ENCODE data around the gene SP110. TPM values are rescaled to one million over a fixed set of nuclear protein-coding genes. Genes with fewer than 3 reads are reported as not detected.

Gene SP110
- total and polyA plus RNA-seq, 2 of the 8 experiments (the other 6 are each of a cell fraction or from before 2014, with no cell fraction given), result 3.1 to 7.1 TPM

- Histone ChIP-seq H4K91ac (replicated peaks; ENCODE audit: insufficient read length, low read length) (no peak overlapping the region), H3K27me3 (replicated peaks in 1 of 4; ENCODE audit: control insufficient read depth in 3 of 4, extremely low read depth in 1 of 4, insufficient read depth in 3 of 4, low read length in 3 of 4) (no peaks in the 10 kb centered on the region), H3K14ac (ENCODE audit: insufficient read length) (no peak overlapping the region), H3K4me1 (replicated peaks in 1 of 4; ENCODE audit: control insufficient read depth in 3 of 4, insufficient read depth in 4 of 4, low read length in 3 of 4) (no peaks in the 10 kb centered on the region), H2BK5ac (ENCODE audit: low read depth, low read length) (no peak overlapping the region), H3K4me2 (ENCODE audit: insufficient read depth in 1 of 2, low read depth in 2 of 2, low read length in 2 of 2) (no peak overlapping the region), H3K23ac (ENCODE audit: insufficient read length) (no peak overlapping the region), H3K27ac (ENCODE audit: low read depth, low read length) (no peak overlapping the region), H3K18ac (ENCODE audit: extremely low read depth, low read length) (no peak overlapping the region), H3K4ac (replicated peaks; ENCODE audit: insufficient read length, low read depth, low read length) (no peak overlapping the region), H3K36me3 (ENCODE audit: control insufficient read depth in 2 of 4, insufficient read depth in 4 of 4, low read length in 3 of 4) (no peaks in the 10 kb centered on the region), H4K5ac (ENCODE audit: insufficient read length, low read depth, low read length) (no peak overlapping the region), H2AFZ (ENCODE audit: low read length) (no peak overlapping the region), H2BK120ac (replicated peaks; ENCODE audit: low read depth, low read length) (no peak overlapping the region), H3K9me3 (ENCODE audit: insufficient read depth in 2 of 2, low read depth in 1 of 2, low read length in 1 of 2) (no peaks in the 10 kb centered on the region), H3K4me3 (ENCODE audit: extremely low read depth in 1 of 4, insufficient read depth in 2 of 4, low read depth in 3 of 4, low read length in 4 of 4) (no peak overlapping the region), H4K20me1 (replicated peaks in 1 of 2; ENCODE audit: control insufficient read depth in 1 of 2, insufficient read depth in 2 of 2, low read length in 2 of 2) (no peaks in the 10 kb centered on the region), H2BK20ac (ENCODE audit: low read length) (no peak overlapping the region), H2AK5ac (ENCODE audit: low read depth, low read length) (no peak overlapping the region), H3K56ac (replicated peaks; ENCODE audit: insufficient read length, low read depth, low read length) (no peak overlapping the region), H4K8ac (ENCODE audit: extremely low read depth, insufficient read depth, low read length) (no peak overlapping the region), H3K9ac (replicated peaks in 1 of 4; ENCODE audit: extremely low read depth in 1 of 4, low read depth in 3 of 4, low read length in 3 of 4) (no peak overlapping the region), H3K79me1 (ENCODE audit: low read depth, low read length) (no peaks in the 10 kb centered on the region), H3K79me2 (ENCODE audit: control insufficient read depth in 1 of 2, insufficient read depth in 2 of 2, low read length in 2 of 2) (no peaks in the 10 kb centered on the region), H2BK12ac (ENCODE audit: low read depth, low read length) (no peak overlapping the region), H3K23me2 (ENCODE audit: low read depth, low read length) (no peaks in the 10 kb centered on the region), H2BK15ac (ENCODE audit: low read length) (no peak overlapping the region)
- POLR2A ChIA-PET (ENCODE audit: partially characterized antibody), result no interaction called here
- CTCF ChIA-PET (ENCODE audit: partially characterized antibody), result interaction anchor here (0.6 to 0.7 kb wide), 3 partner anchors 118 to 473 kb away, joined by 3 to 5 read pairs (median 5); no protein-coding TSS in a partner anchor
- DNase-seq (ENCODE audit: low read depth in 1 of 2, low spot score in 2 of 2), result no peak
- FAIRE-seq, result no peak
- no peak for TF ChIP-seq SP4 (IDR thresholded peaks at IDR 0.05; ENCODE audit: low read length)
- TF ChIP-seq FOSL1 (IDR thresholded peaks at IDR 0.05; ENCODE audit: insufficient read depth, low read depth, low read length), result no peak
- TF ChIP-seq BCL11A (IDR thresholded peaks at IDR 0.05; ENCODE audit: low read depth in 2 of 2, low read length in 2 of 2), result no peak
- TF ChIP-seq RBBP5 (IDR thresholded peaks at IDR 0.05; ENCODE audit: borderline replicate concordance, low read depth, low read length), result no peak
- TF ChIP-seq BACH1 (IDR thresholded peaks at IDR 0.05; ENCODE audit: low read length), result no peak
- TF ChIP-seq SUZ12 (IDR thresholded peaks at IDR 0.05; ENCODE audit: low read length), result no peak
- no peak for TF ChIP-seq GABPA (IDR thresholded peaks at IDR 0.05; ENCODE audit: borderline replicate concordance, insufficient read depth, low read length)
- no peak for TF ChIP-seq TAF7 (optimal IDR thresholded peaks at IDR 0.05; ENCODE audit: borderline replicate concordance, low read depth, low read length)
- no peak for TF ChIP-seq KDM1A (IDR thresholded peaks at IDR 0.05; ENCODE audit: borderline replicate concordance, low read length)
- TF ChIP-seq ASH2L (IDR thresholded peaks at IDR 0.05; ENCODE audit: low read length), result no peak
- TF ChIP-seq CBX8 (IDR thresholded peaks at IDR 0.05; ENCODE audit: borderline replicate concordance, low read depth, low read length), result no peak
- WGBS, 2 experiments (ENCODE audit: extremely low coverage in 1 of 2, insufficient coverage in 1 of 2, insufficient read length in 1 of 2, insufficient replicate concordance in 2 of 2, low coverage in 1 of 2, low lambda C conversion rate in 2 of 2, missing lambda C conversion rate in 1 of 2), result 91% methylated on average over 15 of the region's 15 CpGs; no CpG with 5 or more reads in 1 of the 2 experiments
These were observed 16.6 kb downstream of the SP110 start for GRCh38 chr2:230203110-230203676.
